Fibroblast of peridontal ligament (primary cell): Measurements from ENCODE around the gene SPATC1L.

Experiments used
- DNase-seq: peaks from one replicate; pipeline ENCODE4 v3.0.0-alpha.2; 2010; ENCODE audit errors: extremely low read depth

Gene SPATC1L

GRCh38 chr21:46131838-46132651, 52.2 kb downstream of the SPATC1L start:
- no peak for DNase-seq

GRCh38 chr21:46131588-46131837, 52.7 kb downstream of the SPATC1L start:
- no peak for DNase-seq

DNA sequence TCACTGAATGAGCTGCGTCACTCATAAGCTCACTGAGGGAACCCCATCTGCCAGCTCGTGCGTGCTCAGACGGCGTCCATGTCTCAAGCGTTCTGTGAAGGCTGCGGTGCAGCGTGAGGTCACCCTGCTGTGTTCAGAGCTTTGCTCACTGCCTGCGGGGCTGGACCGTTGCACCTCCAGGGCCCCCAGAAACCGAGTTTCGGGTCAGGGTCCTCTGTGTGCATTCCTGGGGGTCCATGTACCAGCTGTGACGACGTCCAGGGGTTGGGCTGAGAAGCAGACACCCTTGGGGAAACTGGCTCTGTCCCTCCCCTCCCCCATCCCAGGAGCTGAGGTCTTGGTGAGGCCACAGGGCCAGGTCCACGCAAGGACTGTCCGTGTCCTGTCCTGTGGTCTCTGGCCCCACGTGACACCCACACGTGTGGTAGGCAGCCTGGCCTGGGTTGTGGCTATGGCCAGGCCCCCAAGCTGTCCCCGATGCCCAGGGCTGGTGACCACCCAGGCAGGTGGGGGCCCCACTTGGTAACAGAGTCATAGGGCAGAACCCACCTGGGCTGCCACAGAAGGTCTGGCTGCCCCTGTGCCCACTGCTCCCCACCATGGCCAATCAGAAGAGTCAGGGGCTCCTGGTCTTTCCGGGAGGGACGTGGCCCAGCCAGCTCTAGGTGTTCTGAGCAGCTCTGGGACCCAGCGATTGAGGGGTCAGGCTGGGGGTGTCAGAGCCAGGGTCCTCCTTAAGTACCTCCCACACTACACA, 53.2 kb downstream of the SPATC1L start:
- DNase-seq: no peak

DNA sequence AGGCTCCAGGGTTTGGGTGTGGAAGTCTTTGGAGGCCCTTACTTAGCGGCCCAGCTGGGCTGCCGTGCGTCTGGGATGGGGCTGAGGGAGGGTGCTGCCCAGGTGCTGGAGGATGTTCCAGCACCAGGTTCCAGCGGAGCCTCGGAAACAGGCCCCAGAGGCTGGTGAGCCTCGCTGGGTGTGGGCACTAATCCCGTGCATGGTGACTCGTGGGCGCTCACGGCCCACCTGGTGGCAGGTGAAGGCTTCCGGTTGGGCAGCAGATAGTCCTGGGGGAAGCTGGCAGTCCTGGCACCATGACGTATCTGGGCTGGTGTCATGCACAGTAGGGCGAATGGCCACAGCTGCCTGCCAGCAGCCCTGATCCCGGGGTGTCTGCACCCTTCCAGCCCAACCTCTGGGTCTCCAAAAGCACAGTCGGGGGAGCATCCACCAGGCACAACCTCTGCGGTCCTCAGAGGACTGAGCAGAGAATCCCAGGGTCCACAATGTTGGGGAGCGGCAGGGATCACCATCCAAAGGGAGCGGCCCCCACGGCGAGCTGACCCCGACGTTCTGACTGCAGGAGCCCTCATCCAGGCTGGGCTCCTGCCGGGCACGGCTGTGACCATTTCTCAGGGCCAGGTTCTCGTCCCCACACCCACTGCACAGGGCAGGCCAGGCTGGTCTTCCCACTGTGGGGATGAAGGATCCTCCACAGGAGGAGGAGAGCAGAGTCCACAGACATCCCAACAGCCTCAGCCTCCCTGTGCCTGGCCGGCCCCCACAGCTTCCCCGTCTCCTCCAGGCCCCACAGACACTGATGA, 54.2 kb downstream of the SPATC1L start:
- DNase-seq: no peak

DNA sequence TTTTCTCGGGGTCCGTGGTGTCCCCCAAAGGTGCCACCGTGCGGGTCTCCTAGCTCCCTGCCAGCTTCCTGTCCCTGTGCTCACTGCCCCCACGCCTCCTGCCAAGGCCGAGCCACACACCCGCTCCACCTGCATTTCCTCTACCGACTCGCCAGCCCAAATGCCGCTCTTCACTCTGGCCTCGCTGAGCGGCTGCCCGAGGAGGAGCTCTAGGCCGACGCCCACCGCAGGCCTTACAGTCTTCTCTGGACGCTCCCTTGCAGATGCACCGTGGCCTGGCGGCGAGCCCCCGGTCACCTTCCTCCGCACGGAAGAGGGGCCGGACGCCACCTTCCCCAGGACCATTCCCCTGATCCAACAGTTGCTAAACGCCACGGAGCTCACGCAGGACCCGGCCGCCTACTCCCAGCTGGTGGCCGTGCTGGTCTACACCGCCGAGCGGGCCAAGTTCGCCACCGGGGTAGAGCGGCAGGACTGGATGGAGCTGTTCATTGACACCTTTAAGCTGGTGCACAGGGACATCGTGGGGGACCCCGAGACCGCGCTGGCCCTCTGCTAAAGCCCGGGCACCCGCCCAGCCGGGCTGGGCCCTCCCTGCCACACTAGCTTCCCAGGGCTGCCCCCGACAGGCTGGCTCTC, 55.2 kb downstream of the SPATC1L start:
- DNase-seq: no peak

- DNase-seq: no peak
Measured at GRCh38 chr21:46128106-46128932, 55.9 kb downstream of the SPATC1L start.

- no peak for DNase-seq
Measured at GRCh38 chr21:46127239-46128105, 56.8 kb downstream of the SPATC1L start.

GRCh38 chr21:46126309-46127238, 57.7 kb downstream of the SPATC1L start:
- DNase-seq: no peak

DNA sequence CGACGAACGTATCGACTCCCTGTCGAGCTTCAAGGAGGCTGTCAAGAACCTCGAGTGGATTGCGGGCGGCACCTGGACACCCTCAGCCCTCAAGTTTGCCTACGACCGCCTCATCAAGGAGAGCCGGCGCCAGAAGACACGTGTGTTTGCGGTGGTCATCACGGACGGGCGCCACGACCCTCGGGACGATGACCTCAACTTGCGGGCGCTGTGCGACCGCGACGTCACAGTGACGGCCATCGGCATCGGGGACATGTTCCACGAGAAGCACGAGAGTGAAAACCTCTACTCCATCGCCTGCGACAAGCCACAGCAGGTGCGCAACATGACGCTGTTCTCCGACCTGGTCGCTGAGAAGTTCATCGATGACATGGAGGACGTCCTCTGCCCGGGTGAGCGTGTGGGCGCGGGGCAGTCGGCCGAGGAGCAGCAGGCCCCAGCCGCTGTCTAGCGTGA, 58.4 kb downstream of the SPATC1L start:
- DNase-seq: no peak

- no peak for DNase-seq
Measured at GRCh38 chr21:46124926-46125845, 59.1 kb downstream of the SPATC1L start.

DNA sequence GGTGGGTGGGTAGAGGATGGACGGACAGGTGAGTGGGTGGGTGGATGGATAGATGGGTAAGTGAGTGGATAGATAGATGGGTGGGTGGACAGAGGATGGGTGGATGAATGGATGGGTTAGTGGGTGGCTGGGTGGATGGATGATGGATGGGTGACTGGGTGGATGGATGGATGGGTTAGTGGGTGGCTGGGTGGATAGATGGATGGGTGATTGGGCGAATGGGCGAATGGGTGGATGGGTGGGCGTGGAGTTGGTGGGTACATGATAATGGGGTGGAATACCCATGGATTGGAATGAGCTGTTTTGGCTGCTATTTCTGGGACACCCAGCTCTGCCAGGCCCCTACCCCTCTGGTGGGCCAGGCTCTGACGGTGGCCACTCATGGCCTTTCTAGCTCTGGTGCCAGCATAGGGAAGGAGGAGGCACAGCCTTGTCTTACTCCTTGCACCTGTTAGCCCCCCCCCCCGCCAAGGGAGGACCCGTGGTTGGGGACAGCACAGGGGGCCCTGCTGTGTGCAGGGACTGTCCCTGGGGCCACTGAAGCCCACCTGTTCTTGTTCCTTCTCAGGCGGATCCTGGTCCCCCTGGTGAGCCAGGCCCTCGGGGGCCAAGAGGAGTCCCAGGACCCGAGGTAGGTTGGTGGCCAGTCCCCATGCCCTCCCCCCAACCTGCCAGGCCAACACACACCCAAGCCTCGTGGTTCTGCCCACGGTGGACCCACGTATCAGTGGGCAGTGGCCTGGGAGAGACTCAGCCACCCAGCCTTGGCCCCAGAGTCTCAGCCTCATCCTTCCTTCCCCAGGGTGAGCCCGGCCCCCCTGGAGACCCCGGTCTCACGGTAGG, 60.0 kb downstream of the SPATC1L start:
- DNase-seq: no peak

DNA sequence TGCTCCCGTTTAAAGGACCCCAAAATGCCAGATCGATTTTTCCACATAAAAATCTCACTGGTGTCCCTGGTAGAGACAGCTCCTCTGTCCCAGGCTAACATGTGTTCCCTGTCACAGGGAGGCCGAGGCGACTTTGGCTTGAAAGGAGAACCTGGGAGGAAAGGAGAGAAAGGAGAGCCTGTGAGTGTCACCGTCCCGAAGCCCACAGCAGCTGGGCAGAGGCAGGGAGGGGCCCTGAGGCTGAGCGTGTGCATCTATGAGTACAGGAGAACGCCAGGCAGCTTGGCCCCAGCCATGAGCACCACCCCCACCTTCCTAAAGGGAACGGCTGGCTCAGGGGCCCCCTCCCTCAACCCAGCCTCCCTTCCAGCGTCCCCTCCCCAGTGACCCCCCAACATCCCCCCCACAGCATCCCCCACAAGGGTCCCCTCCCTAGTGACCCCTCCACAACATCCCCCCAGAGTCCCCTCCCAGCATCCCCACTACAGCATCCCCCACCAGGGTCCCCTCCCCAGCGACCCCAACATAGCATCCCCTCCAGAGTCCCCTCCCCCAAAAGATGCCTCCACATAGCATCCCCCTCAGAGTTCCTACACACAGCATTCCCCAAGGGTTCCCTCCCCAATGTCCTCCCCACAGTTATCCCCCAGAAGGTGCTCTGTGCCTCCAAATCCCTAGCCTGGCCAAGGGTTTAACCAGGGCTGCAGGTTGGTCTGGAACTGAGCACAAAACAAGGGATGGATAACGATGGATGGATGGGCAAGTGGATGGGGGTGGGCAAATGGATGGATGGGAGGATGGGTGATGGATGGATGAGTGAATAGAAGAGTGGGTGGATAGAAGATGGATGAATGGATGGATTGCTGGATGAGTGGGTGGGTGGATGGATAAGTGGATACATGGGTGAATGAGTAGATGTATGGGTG, 61.2 kb downstream of the SPATC1L start:
- DNase-seq: no peak

GRCh38 chr21:46122237-46122671, 62.0 kb downstream of the SPATC1L start:
- DNase-seq: peak; percentile 57

- DNase-seq: no peak
Measured at GRCh38 chr21:46121286-46122221, 62.7 kb downstream of the SPATC1L start.
